Liver (tissue), 9 donors: Measurements from ENCODE around the gene HSD17B1. TPM values are rescaled to one million over a fixed set of nuclear protein-coding genes. Genes with fewer than 3 reads are reported as not detected.
A peak's percentile ranks its signal among the peaks of the same experiment; 100 is the strongest.

Experiments
- DNase-seq: peaks from one replicate; pipeline ENCODE4 v3.0.0-alpha.2; 2017; ENCODE audit warnings: low spot score
- H3K27ac ChIP-seq, 2 donors: one replicate each; pipeline ENCODE4 v1.7.0; 2013; ENCODE audit warnings: inconsistent platforms in 2 of 2, low read length in 2 of 2, control low read depth in 1 of 2, low read depth in 1 of 2, mild to moderate bottlenecking in 1 of 2
- H3K27me3 ChIP-seq, 4 donors: one replicate each; pipeline versions ENCODE4 v1.6.1 to v1.7.0; 2013; ENCODE audit warnings: low read length in 3 of 4, inconsistent platforms in 1 of 4, mild to moderate bottlenecking in 1 of 4, moderate library complexity in 1 of 4; ENCODE audit not compliant: control insufficient read depth in 4 of 4, insufficient read depth in 4 of 4
- H3K36me3 ChIP-seq, 4 donors: one replicate each; pipeline versions ENCODE4 v1.6.1 to v1.7.0; 2013; ENCODE audit warnings: low read length in 3 of 4, mild to moderate bottlenecking in 3 of 4, low read depth in 1 of 4, moderate library complexity in 1 of 4; ENCODE audit not compliant: control insufficient read depth in 4 of 4, insufficient read depth in 3 of 4
- H3K4me1 ChIP-seq, 4 donors: one replicate each; pipeline versions ENCODE4 v1.6.1 to v1.7.0; 2013; ENCODE audit warnings: low read length in 3 of 4, mild to moderate bottlenecking in 3 of 4, moderate library complexity in 1 of 4; ENCODE audit not compliant: control insufficient read depth in 4 of 4, insufficient read depth in 4 of 4
- H3K4me3 ChIP-seq, 3 donors: one replicate each; pipeline versions ENCODE4 v1.6.1 to v1.7.0; 2013; ENCODE audit warnings: low read length in 3 of 3, control low read depth in 1 of 3, low read depth in 1 of 3, mild to moderate bottlenecking in 1 of 3
- H3K9ac ChIP-seq, 2 donors: one replicate each; pipeline ENCODE4 v1.7.0; 2013; ENCODE audit warnings: low read length in 2 of 2, mild to moderate bottlenecking in 2 of 2, moderate library complexity in 2 of 2, control low read depth in 1 of 2, low read depth in 1 of 2
- H3K9me3 ChIP-seq, 4 donors: one replicate each; pipeline versions ENCODE4 v1.6.1 to v1.7.0; 2013; ENCODE audit warnings: low read length in 3 of 4; ENCODE audit not compliant: control insufficient read depth in 4 of 4
- EGR1 ChIP-seq, 2 donors: IDR thresholded peaks; 2 replicates each; pipeline ENCODE4 v1.6.1; 2016 to 2018; ENCODE audit warnings: antibody characterized with exemption in 2 of 2, low read depth in 2 of 2
- FOXA1 ChIP-seq: IDR thresholded peaks from 2 replicates; pipeline ENCODE4 v1.6.1; 2016; ENCODE audit warnings: antibody characterized with exemption
- FOXA2 ChIP-seq: IDR thresholded peaks from 2 replicates; pipeline ENCODE4 v1.6.1; 2016; ENCODE audit warnings: antibody characterized with exemption
- GABPA ChIP-seq, 2 donors: IDR thresholded peaks in 1 of 2; conservative IDR thresholded peaks in 1 of 2; 2 replicates each; pipeline ENCODE4 v1.6.1; 2016; ENCODE audit warnings: antibody characterized with exemption in 2 of 2, mild to moderate bottlenecking in 1 of 2, moderate library complexity in 1 of 2
- HNF4A ChIP-seq, 2 donors: conservative IDR thresholded peaks; 2 replicates each; pipeline ENCODE4 v1.6.1; 2016; ENCODE audit warnings: antibody characterized with exemption in 2 of 2, mild to moderate bottlenecking in 2 of 2
- HNF4G ChIP-seq: IDR thresholded peaks from 2 replicates; pipeline ENCODE4 v1.6.1; 2016; ENCODE audit warnings: antibody characterized with exemption
- NR2F2 ChIP-seq: IDR thresholded peaks from 2 replicates; pipeline ENCODE4 v1.6.1; 2016; ENCODE audit warnings: antibody characterized with exemption
- RAD21 ChIP-seq, 2 donors: IDR thresholded peaks; 2 replicates each; pipeline ENCODE4 v1.6.1; 2016; ENCODE audit warnings: antibody characterized with exemption in 2 of 2, mild to moderate bottlenecking in 2 of 2
- RXRA ChIP-seq, 2 donors: IDR thresholded peaks; 2 replicates each; pipeline ENCODE4 v1.6.1; 2017 to 2018; ENCODE audit warnings: antibody characterized with exemption in 2 of 2, mild to moderate bottlenecking in 1 of 2
- SP1 ChIP-seq: IDR thresholded peaks from 2 replicates; pipeline ENCODE4 v1.6.1; 2018; ENCODE audit warnings: antibody characterized with exemption, mild to moderate bottlenecking
- TAF1 ChIP-seq: conservative IDR thresholded peaks from 2 replicates; pipeline ENCODE4 v1.6.1; 2016; ENCODE audit warnings: antibody characterized with exemption, mild to moderate bottlenecking
- YY1 ChIP-seq: IDR thresholded peaks from 2 replicates; pipeline ENCODE4 v1.6.1; 2016; ENCODE audit warnings: antibody characterized with exemption, mild to moderate bottlenecking
- WGBS: extraction: QIAGEN DNeasy Blood & Tissue Kit; methylation state at CpG from one replicate; pipeline ENCODE4 v1.1.7; 2013; 5-methylcytosine and 5-hydroxymethylcytosine counted together
- polyA plus RNA-seq, 2 donors: library from polyadenylated mRNA; stranded (reverse) in 1 of 2; unstranded in 1 of 2; fragments of 200-250 nt in 1 of 2; fragments of >200 nt in 1 of 2; fragmentation: Nextera tagmentation in 1 of 2; extraction: Ambion mirVana in 1 of 2; gene quantifications; one replicate each; pipeline versions ENCODE4 v1.2.1 to v1.2.3, GENCODE V29; 2013 to 2015
- total RNA-seq, 2 donors: library from RNA; depleted of rRNA; stranded (reverse); fragments of >200 nt; gene quantifications; one replicate each; pipeline ENCODE4 v1.2.3, GENCODE V29; 2014
- TF ChIP-seq, protein P1 (sequence below): fragments of 150-350 bp; IDR thresholded peaks from 2 replicates; pipeline ENCODE4 v1.5.1; 2017; ENCODE audit warnings: improper control_type of control experiment, low read depth, low read length; ENCODE audit not compliant: missing input control
- TF ChIP-seq, protein P2 (sequence below): IDR thresholded peaks from 2 replicates; pipeline ENCODE4 v1.6.1; 2016; ENCODE audit warnings: antibody characterized with exemption
- TF ChIP-seq, protein P3 (sequence below): IDR thresholded peaks from 2 replicates; pipeline ENCODE4 v1.6.1; 2016; ENCODE audit warnings: antibody characterized with exemption
- TF ChIP-seq, protein P4 (sequence below): IDR thresholded peaks from 2 replicates; pipeline ENCODE4 v1.6.1; 2016; ENCODE audit warnings: antibody characterized with exemption
- donor health status: healthy.
- donor health status: healthy.
- donor health status: healthy.
- donor health status: healthy.
- donor health status: healthy.

The HSD17B1 gene
- total and polyA plus RNA-seq, 4 donors = 0.67 to 1.8 (median 1.0) TPM

DNA sequence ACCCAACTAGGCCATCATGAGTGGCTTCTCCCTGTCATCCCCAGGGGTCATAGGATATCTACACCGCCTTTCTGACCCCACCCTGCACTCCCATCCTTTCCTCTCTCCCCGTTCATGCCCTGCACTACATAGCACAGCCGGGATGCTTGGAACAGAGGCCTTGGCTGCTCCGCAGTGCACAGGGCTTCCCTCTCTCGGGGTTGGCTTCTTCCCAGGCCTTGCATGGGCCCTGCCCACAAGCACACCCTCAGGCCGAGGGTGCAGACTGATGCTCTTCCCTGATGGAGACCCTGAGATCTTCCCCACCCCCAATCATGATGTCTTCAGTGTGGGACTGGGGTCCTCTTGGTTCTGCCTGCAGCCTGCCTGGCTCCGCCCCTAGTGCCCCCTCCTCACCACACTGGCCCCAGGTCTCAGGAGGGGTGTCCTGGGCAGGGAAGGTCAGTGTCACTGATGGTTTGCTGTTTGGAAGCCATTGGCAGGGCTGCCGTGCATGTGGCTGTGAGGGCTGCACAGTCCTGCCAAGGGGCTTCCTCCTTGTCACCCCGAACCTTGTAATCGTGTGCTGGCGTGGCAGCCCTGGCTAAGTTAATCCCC lies 31.0 kb upstream of the HSD17B1 start:
- 80% methylated on average over 11 of the region's 11 CpGs for WGBS
- DNase-seq = no peak

DNA sequence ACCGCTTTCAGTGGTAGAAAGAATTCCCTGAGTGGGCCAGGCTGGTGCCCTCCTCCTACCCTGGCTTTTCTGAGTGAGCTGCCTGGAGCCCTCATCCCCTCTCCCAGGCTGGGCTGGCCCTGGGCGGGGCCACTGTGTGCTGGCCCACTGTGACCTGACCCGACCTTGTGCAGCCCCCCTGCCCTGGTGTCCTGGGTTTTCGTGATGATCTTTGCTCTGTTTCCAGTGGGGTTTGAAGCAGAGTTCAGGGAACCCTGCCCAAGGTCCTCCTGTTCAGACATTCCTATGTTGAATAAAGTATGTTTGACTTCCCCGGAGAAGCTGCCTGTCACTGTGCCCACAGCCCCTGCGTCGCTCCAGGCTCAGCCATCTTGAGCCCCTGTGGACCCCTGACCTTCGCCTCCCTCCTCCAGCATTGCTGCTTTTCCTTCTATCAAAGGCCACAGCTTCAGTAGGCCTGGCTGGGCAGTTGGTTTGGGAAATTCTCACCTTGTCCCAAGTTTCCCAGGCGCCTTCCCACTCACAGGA lies 30.4 kb upstream of the HSD17B1 start:
- Histone ChIP-seq H3K27me3 (no peaks in the 10 kb centered on the region), H3K4me1 (peaks cover 6 to 50% (median 26%) of the 10 kb centered on the region in 4 donors), H3K9ac (no peak overlapping the region), H3K9me3 (no peaks in the 10 kb centered on the region), H3K27ac (peak overlapping the region; percentile 32 to 90), H3K36me3 (peaks cover 0 to 3% (median 0%) of the 10 kb centered on the region in 4 donors), H3K4me3 (no peak overlapping the region)
- 66% methylated on average over 9 of the region's 9 CpGs for WGBS
- peak; percentile 57 for DNase-seq
- no peak for TF ChIP-seq FOXA2
- TF ChIP-seq, protein P1, sequence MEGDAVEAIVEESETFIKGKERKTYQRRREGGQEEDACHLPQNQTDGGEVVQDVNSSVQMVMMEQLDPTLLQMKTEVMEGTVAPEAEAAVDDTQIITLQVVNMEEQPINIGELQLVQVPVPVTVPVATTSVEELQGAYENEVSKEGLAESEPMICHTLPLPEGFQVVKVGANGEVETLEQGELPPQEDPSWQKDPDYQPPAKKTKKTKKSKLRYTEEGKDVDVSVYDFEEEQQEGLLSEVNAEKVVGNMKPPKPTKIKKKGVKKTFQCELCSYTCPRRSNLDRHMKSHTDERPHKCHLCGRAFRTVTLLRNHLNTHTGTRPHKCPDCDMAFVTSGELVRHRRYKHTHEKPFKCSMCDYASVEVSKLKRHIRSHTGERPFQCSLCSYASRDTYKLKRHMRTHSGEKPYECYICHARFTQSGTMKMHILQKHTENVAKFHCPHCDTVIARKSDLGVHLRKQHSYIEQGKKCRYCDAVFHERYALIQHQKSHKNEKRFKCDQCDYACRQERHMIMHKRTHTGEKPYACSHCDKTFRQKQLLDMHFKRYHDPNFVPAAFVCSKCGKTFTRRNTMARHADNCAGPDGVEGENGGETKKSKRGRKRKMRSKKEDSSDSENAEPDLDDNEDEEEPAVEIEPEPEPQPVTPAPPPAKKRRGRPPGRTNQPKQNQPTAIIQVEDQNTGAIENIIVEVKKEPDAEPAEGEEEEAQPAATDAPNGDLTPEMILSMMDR = no peak
- TF ChIP-seq TAF1 = no peak
- TF ChIP-seq, protein P2, sequence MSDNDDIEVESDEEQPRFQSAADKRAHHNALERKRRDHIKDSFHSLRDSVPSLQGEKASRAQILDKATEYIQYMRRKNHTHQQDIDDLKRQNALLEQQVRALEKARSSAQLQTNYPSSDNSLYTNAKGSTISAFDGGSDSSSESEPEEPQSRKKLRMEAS = no peak
- TF ChIP-seq, protein P3, sequence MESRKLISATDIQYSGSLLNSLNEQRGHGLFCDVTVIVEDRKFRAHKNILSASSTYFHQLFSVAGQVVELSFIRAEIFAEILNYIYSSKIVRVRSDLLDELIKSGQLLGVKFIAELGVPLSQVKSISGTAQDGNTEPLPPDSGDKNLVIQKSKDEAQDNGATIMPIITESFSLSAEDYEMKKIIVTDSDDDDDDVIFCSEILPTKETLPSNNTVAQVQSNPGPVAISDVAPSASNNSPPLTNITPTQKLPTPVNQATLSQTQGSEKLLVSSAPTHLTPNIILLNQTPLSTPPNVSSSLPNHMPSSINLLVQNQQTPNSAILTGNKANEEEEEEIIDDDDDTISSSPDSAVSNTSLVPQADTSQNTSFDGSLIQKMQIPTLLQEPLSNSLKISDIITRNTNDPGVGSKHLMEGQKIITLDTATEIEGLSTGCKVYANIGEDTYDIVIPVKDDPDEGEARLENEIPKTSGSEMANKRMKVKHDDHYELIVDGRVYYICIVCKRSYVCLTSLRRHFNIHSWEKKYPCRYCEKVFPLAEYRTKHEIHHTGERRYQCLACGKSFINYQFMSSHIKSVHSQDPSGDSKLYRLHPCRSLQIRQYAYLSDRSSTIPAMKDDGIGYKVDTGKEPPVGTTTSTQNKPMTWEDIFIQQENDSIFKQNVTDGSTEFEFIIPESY = no peak
- TF ChIP-seq HNF4A (conservative IDR thresholded peaks at IDR 0.05) = peak in 1 of 2 donors; percentile 27
- no peak for TF ChIP-seq FOXA1
- no peak for TF ChIP-seq EGR1 (IDR thresholded peaks at IDR 0.05; ENCODE audit: low read depth in 2 of 2)
- TF ChIP-seq NR2F2 = peak; percentile 58
- TF ChIP-seq HNF4G = no peak
- TF ChIP-seq RAD21 (IDR thresholded peaks at IDR 0.05) = no peak
- peak; percentile 35 to 51 for TF ChIP-seq RXRA (IDR thresholded peaks at IDR 0.05)
- TF ChIP-seq, protein P4, sequence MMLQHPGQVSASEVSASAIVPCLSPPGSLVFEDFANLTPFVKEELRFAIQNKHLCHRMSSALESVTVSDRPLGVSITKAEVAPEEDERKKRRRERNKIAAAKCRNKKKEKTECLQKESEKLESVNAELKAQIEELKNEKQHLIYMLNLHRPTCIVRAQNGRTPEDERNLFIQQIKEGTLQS = no peak
- TF ChIP-seq SP1 = peak; percentile 12

More for the DNA sequence above, 31.0 kb upstream of the HSD17B1 start:
- TF ChIP-seq EGR1 (IDR thresholded peaks at IDR 0.05; ENCODE audit: low read depth in 2 of 2) (no peak), FOXA1 (no peak), YY1 (no peak), FOXA2 (no peak), SP1 (no peak), RAD21 (IDR thresholded peaks at IDR 0.05) (no peak), HNF4G (no peak), GABPA (IDR thresholded peaks at IDR 0.05 in 1 of 2, conservative IDR thresholded peaks at IDR 0.05 in 1 of 2) (no peak)
- TF ChIP-seq, protein P3 = no peak
- TF ChIP-seq, protein P1 = no peak
- no peaks in the 10 kb centered on the region for H3K9me3 ChIP-seq
- peaks cover 0 to 3% (median 0%) of the 10 kb centered on the region in 4 donors for H3K36me3 ChIP-seq
- peak overlapping the region; percentile 79 to 90 for H3K27ac ChIP-seq
- no peaks in the 10 kb centered on the region for H3K27me3 ChIP-seq
- no peak overlapping the region for H3K4me3 ChIP-seq
- peaks cover 4 to 46% (median 25%) of the 10 kb centered on the region in 4 donors for H3K4me1 ChIP-seq
- no peak overlapping the region for H3K9ac ChIP-seq
